ENCODE measurements around the gene DUSP7.

The DUSP7 gene

GRCh38 chr3:52086461-52086860 lies 30.1 kb upstream of the DUSP7 start:
- no peak for DNase-seq

GRCh38 chr3:52085681-52086282 lies 29.4 kb upstream of the DUSP7 start:
- no peak for DNase-seq

- no peak for DNase-seq
These were observed 28.7 kb upstream of the DUSP7 start for GRCh38 chr3:52084954-52085680.

GRCh38 chr3:52084216-52084945 lies 28.0 kb upstream of the DUSP7 start:
- no peak for DNase-seq

GRCh38 chr3:52083556-52084087 lies 27.3 kb upstream of the DUSP7 start:
- DNase-seq, result no peak

- DNase-seq, result no peak
These were observed 26.6 kb upstream of the DUSP7 start for GRCh38 chr3:52082951-52083350.

- DNase-seq, result no peak
These were observed 24.7 kb upstream of the DUSP7 start for GRCh38 chr3:52080830-52081719.

GRCh38 chr3:52079958-52080357 lies 23.6 kb upstream of the DUSP7 start:
- DNase-seq, result no peak

GRCh38 chr3:52078781-52079560 lies 22.6 kb upstream of the DUSP7 start:
- no peak for DNase-seq

- no peak for DNase-seq
These were observed 21.6 kb upstream of the DUSP7 start for GRCh38 chr3:52077925-52078324.

- no peak for DNase-seq
These were observed 20.8 kb upstream of the DUSP7 start for GRCh38 chr3:52076896-52077780.

- DNase-seq, result no peak
These were observed 17.1 kb upstream of the DUSP7 start for GRCh38 chr3:52073490-52073889.

GRCh38 chr3:52072471-52072870 lies 16.1 kb upstream of the DUSP7 start:
- no peak for DNase-seq

GRCh38 chr3:52072020-52072419 lies 15.6 kb upstream of the DUSP7 start:
- no peak for DNase-seq

GRCh38 chr3:52070724-52071621 lies 14.6 kb upstream of the DUSP7 start:
- DNase-seq, result no peak

- no peak for DNase-seq
These were observed 13.5 kb upstream of the DUSP7 start for GRCh38 chr3:52069855-52070254.

GRCh38 chr3:52069135-52069534 lies 12.8 kb upstream of the DUSP7 start:
- DNase-seq, result no peak

GRCh38 chr3:52068730-52069129 lies 12.4 kb upstream of the DUSP7 start:
- DNase-seq, result no peak

- no peak for DNase-seq
These were observed 11.7 kb upstream of the DUSP7 start for GRCh38 chr3:52068055-52068571.

GRCh38 chr3:52067526-52067925 lies 11.2 kb upstream of the DUSP7 start:
- no peak for DNase-seq
